ENCODE data around the gene MUC6. TPM values are rescaled to one million over a fixed set of nuclear protein-coding genes. Genes with fewer than 3 reads are reported as not detected.

MUC6 gene
- total and polyA plus RNA-seq, 10 of the 15 experiments (the other 5 are each of a cell fraction or from before 2014, with no cell fraction given) = 0.03 TPM; not detected in 8

GRCh38 chr11:1043563-1044096 lies 7.1 kb upstream of the MUC6 start:
- TF ChIP-seq NR2F1 (conservative IDR thresholded peaks at IDR 0.05) (no peak), STAT1 (conservative IDR thresholded peaks at IDR 0.05) (no peak), POLR2A (IDR thresholded peaks at IDR 0.05; ENCODE audit: low read depth, low read length) (no peak), CEBPB (IDR thresholded peaks at IDR 0.05; ENCODE audit: borderline replicate concordance in 1 of 2, low read depth in 2 of 2, low read length in 2 of 2) (no peak), SUZ12 (IDR thresholded peaks at IDR 0.05; ENCODE audit: unreplicated experiment) (no peak), RAD21 (IDR thresholded peaks at IDR 0.05; ENCODE audit: insufficient read depth, low read depth, low read length) (no peak), IKZF2 (IDR thresholded peaks at IDR 0.05) (no peak), GATAD2B (conservative IDR thresholded peaks at IDR 0.05; ENCODE audit: low read depth) (no peak), PAX8 (IDR thresholded peaks at IDR 0.05) (no peak), CTCF (IDR thresholded peaks at IDR 0.05 in 2 of 3, conservative IDR thresholded peaks at IDR 0.05 in 1 of 3; ENCODE audit: control insufficient read depth in 2 of 3, extremely low read depth in 1 of 3, insufficient read depth in 1 of 3, low read depth in 3 of 3, low read length in 3 of 3) (no peak), ZBED1 (IDR thresholded peaks at IDR 0.05; ENCODE audit: borderline replicate concordance) (no peak), NKRF (conservative IDR thresholded peaks at IDR 0.05) (no peak), ZNF217 (IDR thresholded peaks at IDR 0.05) (no peak), ASH2L (IDR thresholded peaks at IDR 0.05; ENCODE audit: borderline replicate concordance, low read depth) (no peak), ESRRA (IDR thresholded peaks at IDR 0.05; ENCODE audit: low read length) (no peak), SUPT20H (IDR thresholded peaks at IDR 0.05; ENCODE audit: borderline replicate concordance, control insufficient read depth, low read depth, low read length) (no peak), NBN (IDR thresholded peaks at IDR 0.05) (no peak), RCOR1 (conservative IDR thresholded peaks at IDR 0.05; ENCODE audit: low read depth, low read length) (no peak), ZBTB40 (IDR thresholded peaks at IDR 0.05; ENCODE audit: borderline replicate concordance) (no peak)
- no TSS peak for BruUV-seq (replicated peaks)
- DNase-seq (ENCODE audit: low read depth, low spot score) (no peak), ATAC-seq (no peak), FAIRE-seq (no peak)
- in situ Hi-C loops (cut with MboI) (no loop called here), intact Hi-C loops (cut with micrococcal nuclease; ENCODE audit: unreplicated experiment) (no loop called here)
- SMC1A ChIA-PET (ENCODE audit: uncharacterized antibody, unreplicated experiment) = no interaction called here
- RAD21 ChIA-PET (ENCODE audit: unreplicated experiment) = no interaction called here
- Histone ChIP-seq H3K4me3 (no peak overlapping the region), H4K20me1 (ENCODE audit: control insufficient read depth, insufficient read depth) (no peaks in the 10 kb centered on the region), H3K9ac (ENCODE audit: control insufficient read depth, insufficient read depth, low read length) (no peak overlapping the region), H2AFZ (ENCODE audit: control insufficient read depth, low read depth, low read length) (no peak overlapping the region), H3K36me3 (ENCODE audit: control insufficient read depth in 2 of 2, insufficient read depth in 2 of 2, low read length in 1 of 2) (no peaks in the 10 kb centered on the region), H3K27ac (ENCODE audit: control insufficient read depth, insufficient read depth) (no peak overlapping the region), H3K27me3 (replicated peaks in 1 of 2; ENCODE audit: control insufficient read depth in 2 of 2, insufficient read depth in 2 of 2, low read length in 1 of 2) (no peaks in the 10 kb centered on the region), H3K9me3 (replicated peaks; ENCODE audit: control insufficient read depth, insufficient read depth, low read length) (no peaks in the 10 kb centered on the region), H3K4me2 (ENCODE audit: control insufficient read depth, insufficient read depth) (no peak overlapping the region), H3K79me2 (ENCODE audit: control insufficient read depth, insufficient read depth, low read length) (no peaks in the 10 kb centered on the region), H3K4me1 (ENCODE audit: control insufficient read depth, insufficient read depth, low read length) (no peaks in the 10 kb centered on the region)
- CTCF ChIA-PET = no interaction called here
- POLR2A ChIA-PET = no interaction called here
- WGBS (ENCODE audit: insufficient coverage, insufficient replicate concordance, low lambda C conversion rate, missing lambda C conversion rate) = 48% methylated on average over 17 of the region's 20 CpGs
